ENCODE data around the gene ARID1B. TPM values are rescaled to one million over a fixed set of nuclear protein-coding genes. Genes with fewer than 3 reads are reported as not detected.

Gene ARID1B
- total and polyA plus RNA-seq, 10 donors = 17.7 to 223 (median 141) TPM

- Histone ChIP-seq H3K4me3 (no peak overlapping the region), H3K27me3 (replicated peaks in 1 of 7) (no peaks in the 10 kb centered on the region), H3K9me3 (no peaks in the 10 kb centered on the region), H3K36me3 (no peaks in the 10 kb centered on the region), H3K4me1 (peaks cover 0 to 15% (median 4%) of the 10 kb centered on the region in 6 donors), H3K27ac (peak overlapping the region in 3 of 8 donors; percentile 14 to 65 (median 48))
- TF ChIP-seq POLR2AphosphoS5 (IDR thresholded peaks at IDR 0.05) (no peak), POLR2A (IDR thresholded peaks at IDR 0.05) (no peak), CTCF (IDR thresholded peaks at IDR 0.05 in 8 of 11, conservative IDR thresholded peaks at IDR 0.05 in 3 of 11) (no peak)
- no peak for DNase-seq
- intact Hi-C loops (cut with DNase I; ENCODE audit: low total_unique reads) = loop anchor here (10.0 kb wide), 1 partner anchor 203 kb away; no protein-coding TSS in a partner anchor
- WGBS, 5 donors = 75 to 84% (median 77%) methylated on average over 9 of the region's 9 CpGs
These were observed 9.3 kb upstream of the ARID1B start for GRCh38 chr6:156767603-156768467.

GRCh38 chr6:156771047-156771446 lies 6.1 kb upstream of the ARID1B start:
- Histone ChIP-seq H3K27me3 (replicated peaks in 1 of 7) (no peaks in the 10 kb centered on the region), H3K36me3 (no peaks in the 10 kb centered on the region), H3K27ac (no peak overlapping the region), H3K4me3 (no peak overlapping the region), H3K4me1 (peaks cover 0 to 38% (median 14%) of the 10 kb centered on the region in 6 donors), H3K9me3 (no peaks in the 10 kb centered on the region)
- intact Hi-C loops (cut with DNase I; ENCODE audit: low total_unique reads) = no loop called here
- TF ChIP-seq POLR2A (IDR thresholded peaks at IDR 0.05) = no peak
- no peak for TF ChIP-seq POLR2AphosphoS5 (IDR thresholded peaks at IDR 0.05)
- no peak for TF ChIP-seq CTCF (IDR thresholded peaks at IDR 0.05 in 8 of 11, conservative IDR thresholded peaks at IDR 0.05 in 3 of 11)
- WGBS, 5 donors = 65 to 74% (median 71%) methylated on average over 3 of the region's 3 CpGs
- no peak for DNase-seq

GRCh38 chr6:156771761-156772160 lies 5.4 kb upstream of the ARID1B start:
- no peak for DNase-seq
- Histone ChIP-seq H3K27me3 (replicated peaks in 1 of 7) (no peaks in the 10 kb centered on the region), H3K27ac (no peak overlapping the region), H3K4me3 (no peak overlapping the region), H3K9me3 (no peaks in the 10 kb centered on the region), H3K4me1 (peaks cover 0 to 46% (median 22%) of the 10 kb centered on the region in 6 donors), H3K36me3 (no peaks in the 10 kb centered on the region)
- WGBS, 5 donors = 92 to 98% (median 98%) methylated on average over 7 of the region's 7 CpGs
- no peak for TF ChIP-seq CTCF (IDR thresholded peaks at IDR 0.05 in 8 of 11, conservative IDR thresholded peaks at IDR 0.05 in 3 of 11)
- TF ChIP-seq POLR2AphosphoS5 (IDR thresholded peaks at IDR 0.05) = no peak
- TF ChIP-seq POLR2A (IDR thresholded peaks at IDR 0.05) = no peak
- intact Hi-C loops (cut with DNase I; ENCODE audit: low total_unique reads) = no loop called here

- DNase-seq = no peak
- 77 to 97% (median 84%) methylated on average over 5 of the region's 5 CpGs for WGBS, 5 donors
- H3K27me3 ChIP-seq (replicated peaks in 1 of 7) = no peaks in the 10 kb centered on the region
- H3K4me3 ChIP-seq = no peak overlapping the region
- intact Hi-C loops (cut with DNase I; ENCODE audit: low total_unique reads) = no loop called here
- no peaks in the 10 kb centered on the region for H3K9me3 ChIP-seq
- TF ChIP-seq POLR2A (IDR thresholded peaks at IDR 0.05) = no peak
- TF ChIP-seq CTCF (IDR thresholded peaks at IDR 0.05 in 8 of 11, conservative IDR thresholded peaks at IDR 0.05 in 3 of 11) = no peak
- no peak for TF ChIP-seq POLR2AphosphoS5 (IDR thresholded peaks at IDR 0.05)
- no peaks in the 10 kb centered on the region for H3K36me3 ChIP-seq
- H3K4me1 ChIP-seq = peaks cover 0 to 36% (median 21%) of the 10 kb centered on the region in 6 donors
- no peak overlapping the region for H3K27ac ChIP-seq
These were observed 3.7 kb upstream of the ARID1B start for GRCh38 chr6:156773476-156773875.
